Activated naive CD4-positive, alpha-beta T cell treated with anti-CD3 and anti-CD28 coated beads, Interleukin-2, amount 50 U/mL, for 24 hours (primary cell): ENCODE measurements around the gene PTPRE.

Source experiments
- H3K27ac Mint-ChIP-seq: one replicate; pipeline ENCODE4 v1.8.0; 2021; ENCODE audit warnings: mild to moderate bottlenecking, mixed read lengths
- H3K27me3 Mint-ChIP-seq: one replicate; pipeline ENCODE4 v1.8.0; 2021; ENCODE audit warnings: mixed read lengths
- H3K36me3 Mint-ChIP-seq: one replicate; pipeline ENCODE4 v1.8.0; 2021; ENCODE audit warnings: mixed read lengths
- H3K4me1 Mint-ChIP-seq: one replicate; pipeline ENCODE4 v1.8.0; 2021; ENCODE audit warnings: mixed read lengths
- H3K4me3 Mint-ChIP-seq: one replicate; pipeline ENCODE4 v1.8.0; 2021; ENCODE audit warnings: mild to moderate bottlenecking, mixed read lengths
- H3K9me3 Mint-ChIP-seq: one replicate; pipeline ENCODE4 v1.8.0; 2021; ENCODE audit warnings: mixed read lengths

Gene PTPRE

GRCh38 chr10:128047991-128048818, 141.3 kb downstream of the PTPRE start:
- Mint-ChIP-seq H3K4me1 (peaks cover 58% of the 10 kb centered on the region), H3K27ac (peak overlapping the region; percentile 93), H3K27me3 (no peaks in the 10 kb centered on the region), H3K36me3 (peaks cover 3% of the 10 kb centered on the region), H3K9me3 (no peaks in the 10 kb centered on the region), H3K4me3 (peak overlapping the region; percentile 93)

- H3K36me3 Mint-ChIP-seq, result peaks cover 3% of the 10 kb centered on the region
- peak overlapping the region; percentile 93 for H3K27ac Mint-ChIP-seq
- no peaks in the 10 kb centered on the region for H3K9me3 Mint-ChIP-seq
- no peaks in the 10 kb centered on the region for H3K27me3 Mint-ChIP-seq
- H3K4me3 Mint-ChIP-seq, result peak overlapping the region; percentile 93
- peaks cover 58% of the 10 kb centered on the region for H3K4me1 Mint-ChIP-seq
Measured at GRCh38 chr10:128048819-128049210, 141.9 kb downstream of the PTPRE start.

GRCh38 chr10:128049226-128050120, 142.6 kb downstream of the PTPRE start:
- H3K4me1 Mint-ChIP-seq, result peaks cover 58% of the 10 kb centered on the region
- no peak overlapping the region for H3K27ac Mint-ChIP-seq
- peak overlapping the region; percentile 93 for H3K4me3 Mint-ChIP-seq
- H3K27me3 Mint-ChIP-seq, result no peaks in the 10 kb centered on the region
- H3K9me3 Mint-ChIP-seq, result no peaks in the 10 kb centered on the region
- peaks cover 3% of the 10 kb centered on the region for H3K36me3 Mint-ChIP-seq

- H3K36me3 Mint-ChIP-seq, result peaks cover 3% of the 10 kb centered on the region
- peaks cover 55% of the 10 kb centered on the region for H3K4me1 Mint-ChIP-seq
- H3K27me3 Mint-ChIP-seq, result no peaks in the 10 kb centered on the region
- H3K4me3 Mint-ChIP-seq, result peak overlapping the region; percentile 93
- H3K27ac Mint-ChIP-seq, result no peak overlapping the region
- no peaks in the 10 kb centered on the region for H3K9me3 Mint-ChIP-seq
Measured at GRCh38 chr10:128050121-128050516, 143.2 kb downstream of the PTPRE start.

- Mint-ChIP-seq H3K9me3 (no peaks in the 10 kb centered on the region), H3K4me1 (peaks cover 52% of the 10 kb centered on the region), H3K4me3 (peak overlapping the region; percentile 12), H3K27me3 (no peaks in the 10 kb centered on the region), H3K36me3 (peaks cover 5% of the 10 kb centered on the region), H3K27ac (no peak overlapping the region)
Measured at GRCh38 chr10:128050936-128051335, 144.0 kb downstream of the PTPRE start.

GRCh38 chr10:128051548-128051947, 144.6 kb downstream of the PTPRE start:
- H3K4me3 Mint-ChIP-seq, result no peak overlapping the region
- no peaks in the 10 kb centered on the region for H3K27me3 Mint-ChIP-seq
- H3K27ac Mint-ChIP-seq, result no peak overlapping the region
- H3K9me3 Mint-ChIP-seq, result no peaks in the 10 kb centered on the region
- peaks cover 6% of the 10 kb centered on the region for H3K36me3 Mint-ChIP-seq
- H3K4me1 Mint-ChIP-seq, result peaks cover 45% of the 10 kb centered on the region

GRCh38 chr10:128052696-128053095, 145.8 kb downstream of the PTPRE start:
- no peak overlapping the region for H3K27ac Mint-ChIP-seq
- no peaks in the 10 kb centered on the region for H3K27me3 Mint-ChIP-seq
- no peak overlapping the region for H3K4me3 Mint-ChIP-seq
- H3K4me1 Mint-ChIP-seq, result peaks cover 48% of the 10 kb centered on the region
- no peaks in the 10 kb centered on the region for H3K9me3 Mint-ChIP-seq
- H3K36me3 Mint-ChIP-seq, result peaks cover 10% of the 10 kb centered on the region

GRCh38 chr10:128053356-128053755, 146.5 kb downstream of the PTPRE start:
- peaks cover 12% of the 10 kb centered on the region for H3K36me3 Mint-ChIP-seq
- H3K9me3 Mint-ChIP-seq, result no peaks in the 10 kb centered on the region
- H3K4me3 Mint-ChIP-seq, result no peak overlapping the region
- no peaks in the 10 kb centered on the region for H3K27me3 Mint-ChIP-seq
- H3K4me1 Mint-ChIP-seq, result peaks cover 48% of the 10 kb centered on the region
- no peak overlapping the region for H3K27ac Mint-ChIP-seq

GRCh38 chr10:128054163-128054970, 147.5 kb downstream of the PTPRE start:
- Mint-ChIP-seq H3K9me3 (no peaks in the 10 kb centered on the region), H3K36me3 (peaks cover 12% of the 10 kb centered on the region), H3K4me1 (peaks cover 47% of the 10 kb centered on the region), H3K27me3 (no peaks in the 10 kb centered on the region), H3K27ac (no peak overlapping the region), H3K4me3 (no peak overlapping the region)

GRCh38 chr10:128055061-128055868, 148.4 kb downstream of the PTPRE start:
- H3K4me1 Mint-ChIP-seq, result peaks cover 47% of the 10 kb centered on the region
- H3K4me3 Mint-ChIP-seq, result no peak overlapping the region
- no peak overlapping the region for H3K27ac Mint-ChIP-seq
- H3K27me3 Mint-ChIP-seq, result no peaks in the 10 kb centered on the region
- H3K9me3 Mint-ChIP-seq, result no peaks in the 10 kb centered on the region
- H3K36me3 Mint-ChIP-seq, result peaks cover 12% of the 10 kb centered on the region

GRCh38 chr10:128056303-128057050, 149.6 kb downstream of the PTPRE start:
- peak overlapping the region; percentile 41 for H3K27ac Mint-ChIP-seq
- H3K27me3 Mint-ChIP-seq, result no peaks in the 10 kb centered on the region
- H3K36me3 Mint-ChIP-seq, result peaks cover 17% of the 10 kb centered on the region
- H3K4me1 Mint-ChIP-seq, result peaks cover 44% of the 10 kb centered on the region
- no peaks in the 10 kb centered on the region for H3K9me3 Mint-ChIP-seq
- no peak overlapping the region for H3K4me3 Mint-ChIP-seq

GRCh38 chr10:128058106-128058749, 151.3 kb downstream of the PTPRE start:
- Mint-ChIP-seq H3K9me3 (no peaks in the 10 kb centered on the region), H3K27me3 (no peaks in the 10 kb centered on the region), H3K36me3 (peaks cover 19% of the 10 kb centered on the region), H3K27ac (peak overlapping the region; percentile 30), H3K4me3 (no peak overlapping the region), H3K4me1 (peaks cover 50% of the 10 kb centered on the region)

- Mint-ChIP-seq H3K4me3 (no peak overlapping the region), H3K9me3 (no peaks in the 10 kb centered on the region), H3K27ac (no peak overlapping the region), H3K36me3 (peaks cover 24% of the 10 kb centered on the region), H3K27me3 (no peaks in the 10 kb centered on the region), H3K4me1 (peaks cover 55% of the 10 kb centered on the region)
Measured at GRCh38 chr10:128058750-128059134, 151.8 kb downstream of the PTPRE start.
